Stimulated activated effector memory CD8-positive, alpha-beta T cell treated with anti-CD3 and anti-CD28 coated beads, Interleukin-12 subunit alpha, Interleukin-12 subunit beta, amount 100 ng/mL, for 72 hours (primary cell): ENCODE results near the gene FLRT3.

ENCODE experiments used
- ATAC-seq: fragments of 150-1000 bp; cut with Tn5 transposase; 2 replicates; pipeline ENCODE4 v1.10.0; 2021
- DNase-seq, 2 donors: peaks; one replicate each; pipeline ENCODE4 v3.0.0; 2021 to 2022; ENCODE audit warnings: low spot score in 2 of 2
- H3K27ac Mint-ChIP-seq: one replicate; pipeline ENCODE4 v1.8.0; 2022; ENCODE audit warnings: mild to moderate bottlenecking, mixed read lengths
- H3K36me3 Mint-ChIP-seq: one replicate; pipeline ENCODE4 v1.8.0; 2022; ENCODE audit warnings: mild to moderate bottlenecking, mixed read lengths
- H3K4me1 Mint-ChIP-seq: one replicate; pipeline ENCODE4 v1.8.0; 2022; ENCODE audit warnings: mixed read lengths
- H3K4me3 Mint-ChIP-seq: one replicate; pipeline ENCODE4 v1.8.0; 2022; ENCODE audit warnings: mild to moderate bottlenecking, mixed read lengths
- H3K9me3 Mint-ChIP-seq: one replicate; pipeline ENCODE4 v1.8.0; 2022; ENCODE audit warnings: mixed read lengths

Gene FLRT3

DNA sequence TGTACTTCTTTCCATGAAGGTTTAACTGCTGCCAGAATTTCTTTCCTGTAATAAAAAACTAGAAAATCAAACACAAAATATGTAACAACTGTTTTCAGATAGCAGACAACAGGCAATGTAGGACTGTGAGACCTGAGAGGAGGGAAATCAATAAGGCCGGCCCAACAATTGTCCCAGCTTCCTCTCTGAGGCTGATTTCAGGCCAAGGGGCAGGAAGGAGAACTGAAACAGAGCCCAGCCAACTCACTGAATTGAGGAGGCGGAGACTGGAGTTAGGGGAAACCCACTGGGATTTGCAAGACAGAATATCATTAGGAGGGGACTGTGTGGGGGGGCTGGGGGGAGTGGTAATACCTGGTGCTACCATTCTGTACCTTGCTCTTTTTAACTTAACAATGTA, 42.2 kb downstream of the FLRT3 start:
- H3K4me1 Mint-ChIP-seq = no peaks in the 10 kb centered on the region
- DNase-seq (no peak), ATAC-seq (no peak)
- H3K9me3 Mint-ChIP-seq = peaks cover 6% of the 10 kb centered on the region
- H3K36me3 Mint-ChIP-seq = no peaks in the 10 kb centered on the region
- no peak overlapping the region for H3K4me3 Mint-ChIP-seq
- no peak overlapping the region for H3K27ac Mint-ChIP-seq

DNA sequence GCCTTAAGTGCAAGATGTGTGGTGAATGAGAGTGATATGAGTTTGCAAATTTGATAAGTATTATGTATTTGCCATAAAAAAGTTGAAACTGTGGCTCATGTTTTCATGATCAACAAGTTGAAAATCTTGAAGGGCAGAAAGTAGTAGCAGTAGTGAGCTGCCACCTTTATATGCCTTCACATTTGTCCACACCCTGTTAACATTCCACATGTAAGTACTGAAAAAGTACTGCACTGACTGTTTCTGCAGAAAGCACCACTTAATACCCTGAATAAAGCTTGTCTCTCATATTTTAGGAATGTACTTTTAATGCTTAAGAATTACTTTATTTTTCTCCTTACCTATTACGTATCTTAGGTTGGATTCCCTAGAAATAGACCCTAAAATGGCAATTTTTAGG, 45.9 kb downstream of the FLRT3 start:
- H3K27ac Mint-ChIP-seq = no peak overlapping the region
- ATAC-seq = no peak
- no peaks in the 10 kb centered on the region for H3K36me3 Mint-ChIP-seq
- H3K9me3 Mint-ChIP-seq = peaks cover 9% of the 10 kb centered on the region
- H3K4me3 Mint-ChIP-seq = no peak overlapping the region
- DNase-seq = no peak
- H3K4me1 Mint-ChIP-seq = no peaks in the 10 kb centered on the region

DNA sequence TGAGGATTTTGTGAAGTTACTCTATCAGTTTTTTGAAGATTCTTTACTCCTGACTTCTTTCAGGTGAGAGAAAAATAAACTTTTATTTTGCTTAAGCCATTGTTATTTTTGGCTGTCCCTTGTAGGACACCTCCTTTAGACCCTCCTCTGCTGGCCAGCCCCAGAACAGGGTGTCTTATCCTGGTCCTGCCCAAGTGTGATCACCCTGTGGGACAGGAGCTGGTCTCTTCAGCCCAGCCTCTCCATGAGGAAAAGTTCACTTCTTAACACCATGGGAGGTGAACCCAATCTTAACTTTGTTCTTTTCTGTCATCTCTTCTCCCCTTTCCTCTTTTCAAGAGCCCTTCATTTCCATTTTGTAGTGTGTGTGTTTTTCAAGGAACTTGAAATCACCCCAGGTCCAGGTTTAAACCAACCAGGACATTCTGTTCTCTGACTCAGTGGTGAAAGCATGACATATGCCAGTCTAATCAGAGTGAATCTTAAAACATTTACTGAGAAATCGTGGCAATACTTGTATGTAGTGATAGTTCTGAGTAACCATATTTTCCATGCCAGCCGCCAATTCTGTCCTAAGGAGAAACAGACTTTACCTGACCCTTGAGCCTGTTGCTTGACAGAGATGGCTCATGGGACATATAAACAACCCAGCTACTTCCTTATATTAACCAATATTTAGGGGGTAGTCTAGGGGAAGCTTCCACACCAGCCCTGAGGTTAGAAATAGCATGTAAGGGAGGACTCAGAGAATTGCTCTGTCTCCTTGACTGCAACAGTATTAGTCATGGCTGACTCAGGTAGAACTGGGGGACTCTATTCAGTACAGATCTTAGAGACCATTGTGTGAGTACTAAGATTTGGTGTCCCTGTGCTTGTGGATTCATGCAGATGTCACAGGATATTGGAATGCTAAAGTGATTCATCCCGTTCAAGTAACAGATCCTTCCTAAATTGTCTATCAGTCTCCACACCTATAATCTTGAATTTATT, 48.8 kb downstream of the FLRT3 start:
- peaks cover 11% of the 10 kb centered on the region for H3K9me3 Mint-ChIP-seq
- no peaks in the 10 kb centered on the region for H3K36me3 Mint-ChIP-seq
- no peaks in the 10 kb centered on the region for H3K4me1 Mint-ChIP-seq
- no peak overlapping the region for H3K27ac Mint-ChIP-seq
- no peak overlapping the region for H3K4me3 Mint-ChIP-seq
- no peak for ATAC-seq
- no peak for DNase-seq

DNA sequence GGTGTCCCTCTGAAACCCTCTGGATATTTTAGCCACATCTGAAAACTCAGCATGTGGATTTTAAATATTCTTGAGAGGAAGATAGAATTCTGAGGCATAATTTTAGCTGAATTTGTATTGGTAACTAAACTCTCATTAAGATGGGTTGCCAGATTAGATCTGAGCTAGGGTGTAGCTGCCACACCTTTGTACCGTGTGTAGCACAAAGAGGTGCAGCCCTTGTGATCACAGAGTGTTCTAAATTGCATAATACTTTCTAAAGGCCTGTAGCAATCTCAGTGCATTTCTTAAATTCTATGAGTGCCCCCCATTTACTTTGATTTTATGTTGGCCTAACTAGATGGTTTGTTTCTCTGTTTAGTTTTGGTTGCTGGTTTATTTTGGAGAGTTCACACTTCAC, 53.0 kb downstream of the FLRT3 start:
- ATAC-seq = no peak
- Mint-ChIP-seq H3K9me3 (peaks cover 8% of the 10 kb centered on the region), H3K4me3 (no peak overlapping the region), H3K36me3 (no peaks in the 10 kb centered on the region), H3K27ac (no peak overlapping the region), H3K4me1 (no peaks in the 10 kb centered on the region)
- no peak for DNase-seq

DNA sequence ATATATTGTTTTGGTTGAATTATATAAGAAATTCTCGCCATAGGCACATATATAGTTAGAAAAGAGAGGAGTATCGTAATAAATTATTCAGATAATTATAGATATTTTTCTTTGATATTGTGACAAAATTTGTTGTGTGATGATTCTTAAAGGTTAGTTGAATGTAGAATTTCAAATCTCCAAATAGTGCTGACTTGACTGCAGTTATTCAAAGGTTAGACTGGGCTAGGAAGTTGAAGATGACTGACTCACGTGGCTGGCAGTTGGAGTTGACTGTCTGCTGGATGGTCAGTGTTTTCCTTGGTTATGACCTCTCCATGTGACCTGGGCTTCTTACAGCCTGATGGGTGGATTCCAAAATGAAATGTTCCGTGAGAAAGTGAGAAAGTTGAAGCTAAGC, 55.3 kb downstream of the FLRT3 start:
- no peaks in the 10 kb centered on the region for H3K4me1 Mint-ChIP-seq
- no peak for ATAC-seq
- no peak for DNase-seq
- no peaks in the 10 kb centered on the region for H3K36me3 Mint-ChIP-seq
- H3K27ac Mint-ChIP-seq = no peak overlapping the region
- H3K4me3 Mint-ChIP-seq = no peak overlapping the region
- peaks cover 8% of the 10 kb centered on the region for H3K9me3 Mint-ChIP-seq
